ENCODE data around the gene CRTAC1. TPM values are rescaled to one million over a fixed set of nuclear protein-coding genes. Genes with fewer than 3 reads are reported as not detected.

The CRTAC1 gene, protein sequence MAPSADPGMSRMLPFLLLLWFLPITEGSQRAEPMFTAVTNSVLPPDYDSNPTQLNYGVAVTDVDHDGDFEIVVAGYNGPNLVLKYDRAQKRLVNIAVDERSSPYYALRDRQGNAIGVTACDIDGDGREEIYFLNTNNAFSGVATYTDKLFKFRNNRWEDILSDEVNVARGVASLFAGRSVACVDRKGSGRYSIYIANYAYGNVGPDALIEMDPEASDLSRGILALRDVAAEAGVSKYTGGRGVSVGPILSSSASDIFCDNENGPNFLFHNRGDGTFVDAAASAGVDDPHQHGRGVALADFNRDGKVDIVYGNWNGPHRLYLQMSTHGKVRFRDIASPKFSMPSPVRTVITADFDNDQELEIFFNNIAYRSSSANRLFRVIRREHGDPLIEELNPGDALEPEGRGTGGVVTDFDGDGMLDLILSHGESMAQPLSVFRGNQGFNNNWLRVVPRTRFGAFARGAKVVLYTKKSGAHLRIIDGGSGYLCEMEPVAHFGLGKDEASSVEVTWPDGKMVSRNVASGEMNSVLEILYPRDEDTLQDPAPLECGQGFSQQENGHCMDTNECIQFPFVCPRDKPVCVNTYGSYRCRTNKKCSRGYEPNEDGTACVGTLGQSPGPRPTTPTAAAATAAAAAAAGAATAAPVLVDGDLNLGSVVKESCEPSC
- 1 to 10 TPM in 2 of 12 donors, under 1 TPM in 8, not detected in 2; 0.30 to 1.1 (median 0.65) TPM for polyA plus RNA-seq (ENCODE audit: insufficient read length in 12 of 12)
- long read RNA-seq, donor 1, partial matches to known transcripts, result 0 of 1 reads
- long read RNA-seq, donor 1, other reads (novel, unspliced or antisense), result 0 of 1 reads
- long read RNA-seq, donor 2, result 0 reads
- long read RNA-seq, donor 3, result 0 reads
- long read RNA-seq, donor 4, result 0 reads
- long read RNA-seq, donor 5, result 0 reads
- long read RNA-seq, donor 6, result 0 reads
- long read RNA-seq, donor 7, result 0 reads
- long read RNA-seq, donor 8, result 0 reads
- long read RNA-seq, donor 9, result 0 reads
- long read RNA-seq, donor 10, result 0 reads
- long read RNA-seq, donor 11, result 0 reads

DNA sequence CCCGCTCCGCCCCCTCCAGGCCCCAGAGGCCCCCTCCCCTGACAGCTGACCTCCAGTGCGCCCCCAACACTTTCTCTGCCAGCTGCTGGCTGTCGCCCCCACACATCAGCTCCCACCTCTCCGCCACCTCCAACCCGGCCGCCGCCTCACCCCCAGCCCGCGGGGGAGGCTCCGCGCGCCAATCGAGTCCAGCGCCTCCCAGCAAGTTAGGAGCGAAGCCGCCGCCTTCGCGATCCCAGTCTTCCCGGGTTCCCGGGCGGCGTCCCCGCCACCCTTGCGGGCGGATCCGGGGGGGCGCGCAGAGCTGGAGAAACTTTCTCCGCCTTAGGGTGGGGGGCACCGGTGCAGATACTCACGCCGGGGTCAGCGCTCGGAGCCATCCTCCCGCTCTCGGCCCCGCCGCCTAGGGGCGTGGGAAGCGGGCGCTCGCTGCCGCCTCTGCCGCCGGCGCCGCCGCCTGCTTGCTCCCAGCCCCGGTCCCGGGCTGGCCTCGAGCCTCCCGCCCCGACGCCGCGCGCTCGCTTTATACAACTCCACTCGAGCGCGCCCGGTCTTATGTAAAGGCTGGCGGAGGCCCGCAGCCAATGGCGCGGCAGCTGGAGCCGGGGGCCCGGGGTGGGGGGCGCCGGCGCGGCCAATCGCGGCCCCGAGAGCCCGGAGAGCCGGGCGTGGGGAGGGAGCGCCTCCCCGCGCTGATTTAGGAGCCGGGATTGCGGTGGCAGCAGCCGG is at the start of gene CRTAC1:
Gene CRTAC1 (minus strand): TSS at position 529 of the 729 bp plus-strand sequence. CDS start 149 bp downstream, at position 380.
- peak; percentile 41 for DNase-seq

DNA sequence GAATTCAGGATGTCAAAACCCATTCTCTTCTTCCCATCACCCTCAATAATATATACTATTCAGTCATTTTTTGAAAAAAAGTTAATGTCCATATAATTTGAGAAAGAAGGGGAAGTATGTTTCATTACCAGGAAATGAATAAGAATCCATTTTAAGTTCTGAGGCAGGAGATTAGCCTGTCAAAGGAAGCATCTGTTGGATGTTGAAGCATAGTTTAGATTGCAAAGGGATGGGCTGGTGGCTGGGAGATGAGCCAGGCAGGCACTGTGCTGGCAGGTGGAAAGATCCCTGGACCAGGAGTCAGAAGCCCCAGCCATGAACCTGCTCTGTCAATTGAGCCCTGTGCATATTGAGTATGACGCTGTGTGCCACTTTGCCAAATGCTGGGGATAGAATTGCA is 48.4 kb upstream of the CRTAC1 start:
- DNase-seq, result no peak

DNA sequence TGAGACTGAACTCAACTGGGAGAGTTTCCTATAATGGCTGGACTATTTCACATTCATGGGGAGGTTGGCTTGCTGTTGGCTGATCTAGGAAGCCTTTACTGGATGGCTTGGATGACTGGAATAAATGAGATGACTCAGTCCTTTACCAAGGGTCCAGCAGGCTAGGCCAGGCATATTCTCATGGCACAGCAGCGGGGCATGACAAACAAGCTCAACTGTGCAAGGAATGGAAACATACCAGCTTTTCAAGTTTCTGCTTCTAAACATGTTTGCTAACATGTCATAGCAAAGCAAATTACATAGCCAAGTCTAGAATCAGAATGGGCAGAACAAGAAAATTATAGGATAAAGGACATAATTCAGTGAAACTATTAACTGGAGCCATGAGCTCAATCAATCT is 46.8 kb upstream of the CRTAC1 start:
- no peak for DNase-seq

DNA sequence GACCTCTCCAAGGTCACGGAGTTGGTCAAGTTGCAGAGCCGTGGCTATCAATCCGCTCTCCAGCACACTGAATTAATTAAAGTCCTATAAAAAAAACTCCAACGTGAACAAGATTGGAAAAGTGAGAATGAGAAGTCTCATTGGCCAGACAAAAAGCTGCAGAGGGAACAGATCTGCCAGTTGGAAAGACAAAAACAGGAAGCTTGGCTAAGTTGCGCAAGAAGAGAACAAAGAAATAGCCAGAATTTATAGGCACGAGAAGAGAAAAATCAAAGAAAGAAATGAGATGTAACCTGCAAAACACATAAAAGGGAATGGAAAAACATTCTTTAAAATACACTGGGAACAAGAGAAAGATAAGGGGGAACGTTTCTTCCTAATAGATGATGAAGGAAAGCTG is 45.7 kb upstream of the CRTAC1 start:
- DNase-seq, result no peak

DNA sequence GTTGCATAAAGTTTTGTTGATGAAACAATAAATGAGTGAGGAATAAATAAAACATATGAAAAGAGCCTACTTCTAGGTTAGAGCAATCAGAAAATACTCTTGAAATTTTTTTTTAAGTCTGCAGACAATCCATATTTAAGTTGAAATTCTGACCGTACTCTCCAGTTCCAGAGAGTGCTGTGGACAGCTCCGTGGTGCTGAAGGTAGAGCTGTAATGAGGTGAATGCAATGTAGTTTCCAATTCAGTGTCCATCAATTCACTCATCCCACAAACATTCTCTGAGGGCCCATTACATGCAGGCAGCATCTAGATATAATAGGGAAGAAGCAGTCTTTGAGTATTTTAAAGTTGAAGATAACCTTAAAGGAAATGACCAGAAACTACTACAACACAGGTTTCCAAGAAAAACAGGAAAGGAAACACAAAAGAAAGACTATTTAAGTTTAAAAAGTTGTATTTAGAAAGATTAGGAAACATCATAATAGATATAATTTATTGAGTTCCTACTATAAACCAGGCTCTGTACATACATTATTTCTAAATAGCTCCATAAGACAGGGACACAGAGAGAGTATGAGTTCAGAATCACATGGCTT is 44.0 kb upstream of the CRTAC1 start:
- DNase-seq, result peak; percentile 12

DNA sequence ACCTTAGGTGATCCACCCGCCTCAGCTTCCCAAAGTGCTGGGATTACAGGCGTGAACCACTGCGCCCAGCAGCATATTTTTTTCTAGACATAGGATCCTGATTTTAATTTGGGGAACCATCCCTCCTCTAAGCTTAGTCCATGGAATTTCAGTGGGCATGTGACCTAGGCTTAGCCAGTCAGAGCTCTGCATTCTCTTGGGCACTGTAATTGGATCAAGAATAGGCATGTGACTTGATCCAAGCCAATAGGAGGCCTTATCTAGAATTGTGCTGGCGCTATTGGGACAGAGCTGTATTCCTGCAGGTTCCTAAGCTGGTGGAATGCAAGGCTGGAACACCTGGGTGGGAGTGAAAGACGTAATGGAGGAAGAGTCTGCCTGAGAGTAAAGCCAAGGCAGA is 36.7 kb upstream of the CRTAC1 start:
- no peak for DNase-seq

DNA sequence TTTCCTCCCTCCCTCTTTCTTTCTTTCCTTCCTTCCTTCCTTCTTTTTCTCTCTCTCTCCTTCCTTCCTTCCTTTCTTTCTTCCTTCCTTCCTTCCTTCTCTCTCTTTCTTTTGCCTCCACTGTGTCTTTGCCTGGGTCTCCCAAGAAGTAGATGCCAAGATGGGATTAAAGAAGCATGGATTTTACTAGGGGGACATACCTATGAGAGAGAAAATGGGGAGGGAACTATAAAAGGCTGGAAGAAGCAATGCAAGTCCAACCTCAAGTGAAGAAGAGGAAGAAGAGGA is 33.3 kb upstream of the CRTAC1 start:
- DNase-seq, result no peak

DNA sequence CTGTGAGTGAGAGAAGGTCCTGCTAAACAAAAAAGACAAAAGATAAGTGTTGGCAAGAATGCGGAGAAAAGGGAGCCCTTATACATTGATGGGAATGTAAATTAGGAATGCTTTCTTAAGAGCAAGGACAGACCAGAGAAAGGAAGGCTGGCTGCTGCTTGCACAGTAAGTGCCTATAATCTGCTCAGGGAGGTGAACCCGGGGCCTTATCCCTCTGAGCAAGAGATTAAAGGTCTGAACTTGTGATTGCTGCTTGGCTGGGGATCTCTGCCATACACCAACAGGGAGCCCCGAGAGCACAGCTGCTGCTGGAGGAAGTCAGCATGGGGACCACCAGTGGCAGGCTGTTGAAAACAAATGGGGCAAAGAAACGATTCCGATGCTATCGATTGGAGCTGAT is 32.0 kb upstream of the CRTAC1 start:
- no peak for DNase-seq

DNA sequence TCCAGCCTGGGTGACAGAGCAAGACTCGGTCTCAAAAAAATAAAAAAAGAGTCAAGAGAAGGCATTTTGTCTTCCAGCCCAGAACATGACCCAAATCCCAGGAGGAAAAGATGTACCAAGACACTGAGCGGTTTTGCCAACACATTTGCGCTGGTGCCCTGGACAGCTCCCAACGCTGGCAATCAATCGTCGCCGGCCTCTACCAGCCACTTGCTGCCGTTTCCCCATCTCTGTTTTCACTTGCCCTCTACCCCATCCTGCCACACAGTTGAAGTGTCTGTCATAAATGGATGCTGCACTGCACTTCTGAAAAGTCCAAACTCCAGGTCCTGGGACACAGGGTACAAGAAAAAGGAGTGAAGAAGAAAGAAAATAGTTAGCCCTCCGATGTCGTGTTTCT is 29.7 kb upstream of the CRTAC1 start:
- no peak for DNase-seq

DNA sequence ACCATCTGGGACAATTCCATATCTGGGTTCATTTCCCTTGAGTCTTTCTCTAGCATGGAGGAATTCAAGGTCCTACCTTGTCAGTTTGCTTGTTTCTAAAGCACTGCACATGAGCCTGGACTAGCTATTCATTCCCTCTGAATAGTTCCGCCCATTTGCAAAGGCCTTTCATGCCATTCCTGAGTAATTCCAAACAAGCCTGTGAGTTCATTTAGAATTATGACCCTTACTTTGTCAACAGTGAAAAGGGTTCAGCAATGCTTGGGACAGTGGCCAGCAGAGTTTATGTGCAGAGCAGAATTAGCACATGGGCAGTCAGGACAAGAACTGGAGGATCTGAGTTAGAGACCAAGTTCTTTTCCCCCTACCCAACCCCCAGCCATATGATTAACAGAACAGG is 27.9 kb upstream of the CRTAC1 start:
- no peak for DNase-seq

DNA sequence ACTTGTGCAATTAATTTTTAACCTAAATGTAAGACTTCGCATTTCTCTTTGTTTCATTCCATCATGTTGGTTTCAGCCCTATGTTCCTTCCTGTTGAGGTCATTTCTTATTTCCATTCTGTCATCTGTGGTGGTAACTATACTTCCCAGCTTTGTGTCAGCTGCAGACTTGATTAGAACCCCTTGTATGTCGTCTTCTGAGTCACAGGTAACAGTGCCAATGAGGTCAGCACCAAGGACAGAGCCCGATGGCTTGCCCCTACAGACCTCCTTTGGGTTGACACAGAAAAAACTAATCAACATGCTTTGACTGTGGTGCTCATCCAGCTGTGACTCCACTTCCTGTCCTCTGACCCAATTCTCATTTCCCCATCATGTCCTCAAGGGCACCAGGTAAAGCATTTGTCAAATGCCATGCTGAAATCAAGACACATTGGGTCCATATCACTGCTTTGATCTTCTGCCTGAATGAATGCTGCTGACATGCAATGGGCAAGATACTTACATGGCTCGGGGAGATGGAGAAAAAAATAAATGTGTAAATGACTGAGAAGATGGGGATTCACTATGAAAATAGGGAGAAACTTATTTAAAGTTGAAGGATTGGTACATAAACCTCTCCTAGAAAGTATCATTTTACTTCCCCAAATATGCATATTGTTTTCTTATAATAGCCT is 25.6 kb upstream of the CRTAC1 start:
- DNase-seq, result peak; percentile 28

DNA sequence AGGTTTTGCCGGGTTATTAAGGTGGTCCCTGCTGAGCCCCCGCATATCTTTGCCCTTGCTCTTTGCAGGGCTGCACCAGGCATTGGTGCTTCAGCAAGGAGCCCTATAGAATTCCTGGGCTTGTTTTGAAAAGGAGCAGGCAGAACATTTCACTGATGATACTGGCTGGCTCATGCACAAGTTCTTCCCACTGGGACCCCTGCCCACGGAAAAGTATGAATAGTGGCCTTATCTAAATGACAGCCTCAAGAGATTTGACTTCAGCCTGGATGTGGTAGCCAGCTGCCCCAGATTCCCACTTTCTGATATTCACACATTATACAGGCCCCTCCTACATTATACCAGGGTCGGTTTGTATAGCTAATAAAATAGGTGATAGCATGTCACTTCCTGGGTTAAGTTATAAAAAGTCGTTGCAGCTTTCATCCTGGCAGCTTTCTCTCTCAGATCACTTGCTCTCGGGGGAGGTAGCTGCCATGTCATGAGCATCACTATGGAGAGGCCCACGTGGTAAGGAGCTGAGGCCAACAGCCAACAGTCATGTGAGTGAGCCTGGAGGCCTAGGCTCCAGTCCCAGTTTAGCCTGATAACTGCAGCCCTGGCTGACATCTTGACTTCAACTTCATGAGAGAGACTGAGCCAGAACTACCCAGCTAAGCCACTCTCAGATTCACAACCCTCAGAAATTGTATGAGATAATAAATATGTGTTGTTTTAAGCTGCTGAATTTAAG is 16.8 kb upstream of the CRTAC1 start:
- no peak for DNase-seq

DNA sequence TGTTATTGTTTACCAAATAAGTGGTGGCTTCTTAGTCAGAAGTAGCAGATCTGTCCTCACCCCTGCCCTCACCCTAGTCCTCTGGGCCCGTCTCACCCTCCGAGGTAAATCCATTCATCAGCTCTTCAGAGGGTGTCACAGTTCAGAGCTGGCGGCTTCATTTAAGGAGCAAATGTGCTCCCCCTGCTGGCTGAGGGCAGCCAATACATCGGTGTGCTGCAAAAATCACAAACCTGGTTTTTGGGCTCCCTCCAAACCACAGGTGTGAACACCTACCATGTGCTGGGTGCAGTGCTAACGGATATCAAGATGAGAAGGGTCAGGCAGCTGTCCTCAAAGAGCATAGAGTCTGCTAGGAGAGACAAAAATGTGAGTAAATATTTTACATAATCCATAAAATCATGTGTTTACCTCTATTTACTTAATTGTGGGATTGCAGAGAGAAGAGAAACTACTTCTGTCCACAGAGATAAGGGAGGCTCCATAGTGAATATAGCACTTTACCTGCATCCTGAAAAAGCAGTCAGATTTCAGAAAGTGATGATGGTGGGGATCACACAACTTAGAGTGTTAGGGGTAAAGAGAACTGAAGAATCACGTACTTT is 15.5 kb upstream of the CRTAC1 start:
- DNase-seq, result peak; percentile 31

DNA sequence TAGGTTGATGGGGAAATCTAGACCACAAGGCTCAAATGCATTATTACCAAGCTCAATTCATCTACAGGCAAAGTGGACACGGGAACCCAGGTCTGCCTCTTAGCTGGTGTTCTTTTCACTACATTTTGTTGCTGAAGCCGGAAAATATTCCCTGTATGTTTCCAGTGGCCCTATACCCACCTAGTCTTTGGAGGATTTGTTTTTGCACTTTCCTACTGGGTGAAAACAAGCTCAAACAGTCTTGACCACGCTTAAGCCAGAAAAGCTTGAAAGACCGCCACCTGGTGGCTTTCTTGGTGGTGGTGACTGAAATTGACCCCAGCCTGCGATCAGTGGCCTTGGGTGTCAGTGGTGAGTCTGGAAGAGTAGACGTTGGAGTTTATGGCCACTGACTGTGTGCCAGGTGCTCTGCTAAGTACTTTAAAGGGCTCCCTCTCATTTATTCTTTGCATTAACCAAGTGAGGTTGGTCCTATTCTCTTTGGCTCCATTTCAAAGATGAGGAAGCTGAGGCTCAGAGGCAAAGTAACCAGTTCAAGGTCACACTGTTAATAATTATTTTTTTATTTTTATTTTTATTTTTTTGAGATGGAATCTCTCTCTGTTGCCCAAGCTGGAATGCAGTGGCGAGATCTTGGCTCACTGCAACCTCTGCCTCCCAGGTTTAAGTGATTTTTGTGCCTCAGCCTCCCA is 11.1 kb upstream of the CRTAC1 start:
- peak; percentile 35 for DNase-seq

DNA sequence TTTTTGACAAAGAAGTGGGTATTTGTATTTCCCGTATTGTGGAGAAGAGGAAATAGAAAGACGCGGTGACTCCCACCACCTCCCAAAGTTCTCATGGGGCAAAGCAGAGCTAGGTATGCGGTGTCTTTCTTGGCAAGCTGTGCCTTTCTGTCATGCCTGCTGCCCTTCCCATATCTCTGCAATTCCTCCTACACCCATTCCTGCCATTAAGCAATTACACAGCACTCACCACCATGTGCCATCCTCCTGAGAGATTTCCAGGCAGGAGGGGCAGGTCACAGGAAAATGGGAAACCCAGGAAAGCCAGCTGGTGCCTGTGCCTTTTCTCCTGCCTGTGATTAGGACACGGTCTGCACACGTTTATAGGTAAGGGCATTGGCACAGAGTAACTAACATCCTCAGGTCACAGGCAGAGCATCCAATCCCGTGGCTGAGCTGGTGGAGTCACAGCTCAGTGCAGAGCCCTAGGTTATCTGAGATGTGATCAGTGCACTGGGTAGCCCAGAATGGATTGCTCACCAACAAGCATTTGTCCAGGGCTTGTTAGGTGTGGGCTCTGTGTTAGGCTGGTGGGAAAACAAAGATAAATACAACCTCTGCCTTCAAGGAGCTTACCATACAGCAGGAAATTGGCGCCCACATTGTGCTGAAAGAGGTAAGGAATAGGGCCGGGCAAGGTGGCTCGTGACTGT is 9.4 kb upstream of the CRTAC1 start:
- no peak for DNase-seq

DNA sequence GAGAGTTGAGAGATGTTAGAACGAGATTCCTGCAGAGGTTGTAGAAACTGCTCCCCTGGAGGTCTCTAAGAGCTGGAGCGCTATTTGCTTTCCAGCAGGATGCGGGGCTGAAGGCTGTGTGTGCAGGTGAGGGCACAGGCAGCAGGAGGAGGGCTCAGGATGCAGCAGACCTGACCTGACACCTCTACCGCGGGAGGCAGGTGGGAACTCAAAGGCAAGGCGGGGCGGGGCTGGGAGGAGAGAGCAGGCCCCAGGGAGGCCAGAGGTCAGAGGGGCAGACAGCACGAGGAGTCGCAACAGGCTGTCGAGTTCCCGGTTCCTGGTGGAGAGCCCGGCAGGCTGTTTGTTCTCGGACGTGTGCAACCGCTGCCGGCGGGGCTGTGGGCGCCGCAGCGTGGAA is 7.9 kb upstream of the CRTAC1 start:
- DNase-seq, result no peak

DNA sequence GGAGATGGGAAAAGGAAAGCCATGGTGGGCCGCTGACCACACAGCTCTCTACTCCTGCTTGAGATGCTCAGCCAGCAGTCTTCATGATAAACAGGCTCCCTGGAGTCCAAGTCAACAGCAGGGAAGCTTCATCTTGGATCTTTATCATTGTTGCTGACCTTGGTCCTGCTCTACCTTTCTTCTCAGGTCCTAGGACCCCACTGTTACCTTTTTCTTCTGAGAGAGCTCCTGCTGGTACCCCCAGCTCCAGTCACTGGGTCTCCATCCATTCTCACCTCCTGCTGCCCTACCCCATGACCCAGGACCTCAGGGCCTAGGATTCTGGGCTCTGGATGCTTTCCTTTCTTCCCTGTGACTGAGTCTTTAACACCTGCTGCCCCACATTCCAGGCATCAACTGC is 5.2 kb upstream of the CRTAC1 start:
- DNase-seq, result no peak

DNA sequence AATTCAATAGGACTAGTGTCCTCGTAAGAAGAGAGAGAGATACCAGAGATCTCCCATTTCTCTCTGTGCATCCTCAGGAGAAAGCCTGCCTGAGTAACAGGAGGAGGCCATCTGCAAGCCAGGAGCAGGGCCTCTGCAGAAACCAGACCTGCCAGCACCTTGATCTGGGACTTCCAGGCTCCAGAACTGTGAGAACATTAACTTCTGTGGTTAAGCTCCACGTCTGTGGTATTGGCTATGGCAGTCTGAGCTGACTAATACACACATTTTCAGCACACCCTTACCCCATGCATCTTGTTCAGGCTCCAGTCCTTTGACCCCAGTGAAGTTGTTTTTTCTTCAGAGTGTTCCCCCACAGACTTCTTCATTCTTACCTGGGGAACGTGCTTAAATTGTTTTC is 3.1 kb upstream of the CRTAC1 start:
- no peak for DNase-seq

DNA sequence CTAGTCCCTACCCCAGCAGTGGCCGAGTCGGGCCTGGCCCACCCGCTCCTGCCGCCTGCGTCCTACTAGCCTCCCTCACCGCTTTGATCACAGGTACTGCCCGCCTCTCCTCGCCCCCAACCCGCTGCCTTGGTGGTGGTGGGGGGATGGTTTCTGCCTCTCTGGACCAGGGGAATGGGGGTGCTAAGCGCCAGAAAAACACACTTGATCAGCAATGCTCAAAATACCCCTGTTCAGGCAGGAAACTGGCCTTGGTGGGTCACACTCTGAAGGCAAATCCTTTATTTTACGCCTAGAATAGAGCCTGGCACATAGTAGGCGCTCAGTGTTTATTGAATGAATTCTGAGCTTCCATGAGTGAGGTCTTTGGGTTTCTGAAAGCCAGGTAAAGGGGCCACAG is 1.0 kb upstream of the CRTAC1 start:
- no peak for DNase-seq
